GM19372 (cell line): Measurements from ENCODE around the gene TES.
A peak's percentile ranks its signal among the peaks of the same experiment; 100 is the strongest.
"Not testable (repeated sequence)": the region's sequence is repeated elsewhere in the genome, so short reads cannot be mapped to it uniquely, and the experiment has no call there.

Experiments used
- ATAC-seq: cut with Tn5 transposase; IDR thresholded peaks from one replicate; pipeline ENCODE4 v1.9.1; 2021; ENCODE audit warnings: mild to moderate bottlenecking, low read depth, moderate library complexity; ENCODE audit not compliant: unreplicated experiment

Gene TES

GRCh38 chr7:116240024-116240668 is 29.8 kb downstream of the TES start:
- ATAC-seq: no peak

- ATAC-seq: no peak
These were observed 31.0 kb downstream of the TES start for GRCh38 chr7:116241291-116241690.

GRCh38 chr7:116242178-116242577 is 31.8 kb downstream of the TES start:
- ATAC-seq: no peak

- no peak for ATAC-seq
These were observed 32.4 kb downstream of the TES start for GRCh38 chr7:116242759-116243158.

GRCh38 chr7:116244803-116245202 is 34.5 kb downstream of the TES start:
- ATAC-seq: not testable (repeated sequence)

GRCh38 chr7:116246357-116246756 is 36.0 kb downstream of the TES start:
- no peak for ATAC-seq

- ATAC-seq: no peak
These were observed 39.7 kb downstream of the TES start for GRCh38 chr7:116249969-116250553.

GRCh38 chr7:116251675-116252074 is 41.3 kb downstream of the TES start:
- ATAC-seq: no peak

GRCh38 chr7:116252249-116252648 is 41.9 kb downstream of the TES start:
- ATAC-seq: no peak

GRCh38 chr7:116257156-116257555 is 46.8 kb downstream of the TES start:
- no peak for ATAC-seq

GRCh38 chr7:116258734-116259133 is 48.4 kb downstream of the TES start:
- ATAC-seq: peak; percentile 63

- no peak for ATAC-seq
These were observed 49.0 kb downstream of the TES start for GRCh38 chr7:116259156-116259870.

- ATAC-seq: no peak
These were observed 49.6 kb downstream of the TES start for GRCh38 chr7:116259871-116260440.

- ATAC-seq: no peak
These were observed 51.6 kb downstream of the TES start for GRCh38 chr7:116261904-116262303.

- no peak for ATAC-seq
These were observed 55.5 kb downstream of the TES start for GRCh38 chr7:116265881-116266280.

- no peak for ATAC-seq
These were observed 59.1 kb downstream of the TES start for GRCh38 chr7:116269466-116269865.

- no peak for ATAC-seq
These were observed 61.0 kb downstream of the TES start for GRCh38 chr7:116271161-116271913.

GRCh38 chr7:116271963-116272886 is 61.9 kb downstream of the TES start:
- no peak for ATAC-seq

GRCh38 chr7:116273283-116273917 is 63.1 kb downstream of the TES start:
- ATAC-seq: no peak
